ENCODE results near the gene TBC1D24. TPM values are rescaled to one million over a fixed set of nuclear protein-coding genes. Genes with fewer than 3 reads are reported as not detected.

Gene TBC1D24
- total and polyA plus RNA-seq, 9 of the 15 experiments (the other 6 are each of a cell fraction or from before 2014, with no cell fraction given) = 1.7 to 22.6 (median 7.2) TPM

GRCh38 chr16:2484898-2485508 lies 10.1 kb downstream of the TBC1D24 start (continued):
- TF ChIP-seq ZBTB49 (CRISPR knock-in tag; IDR thresholded peaks at IDR 0.05; ENCODE audit: borderline replicate concordance) = no peak
- no peak for TF ChIP-seq ZMIZ1 (IDR thresholded peaks at IDR 0.05; ENCODE audit: low read depth in 2 of 2, low read length in 2 of 2)
- no peak for TF ChIP-seq NONO (IDR thresholded peaks at IDR 0.05; ENCODE audit: low read depth in 2 of 2, low read length in 1 of 2)
- no peak for TF ChIP-seq HNRNPH1 (optimal IDR thresholded peaks at IDR 0.05; ENCODE audit: low read depth, low read length)
- 0 out of 2 replicates have a peak, but pooled peaks have one; percentile 30 for TF ChIP-seq ZBTB7A (IDR thresholded peaks at IDR 0.05; ENCODE audit: borderline replicate concordance, control insufficient read depth, low read depth, low read length)
- no peak for TF ChIP-seq NFATC3 (IDR thresholded peaks at IDR 0.05)
- TF ChIP-seq PKNOX1 (IDR thresholded peaks at IDR 0.05) = peak; percentile 64
- no peak for TF ChIP-seq NR4A1 (CRISPR knock-in tag; IDR thresholded peaks at IDR 0.05)
- no peak for TF ChIP-seq NR4A1 (tag; IDR thresholded peaks at IDR 0.05)
- no peak for TF ChIP-seq ZNF512 (tag; IDR thresholded peaks at IDR 0.05)
- no peak for TF ChIP-seq SRSF7 (optimal IDR thresholded peaks at IDR 0.05; ENCODE audit: low read depth, low read length)
- TF ChIP-seq, protein P1, sequence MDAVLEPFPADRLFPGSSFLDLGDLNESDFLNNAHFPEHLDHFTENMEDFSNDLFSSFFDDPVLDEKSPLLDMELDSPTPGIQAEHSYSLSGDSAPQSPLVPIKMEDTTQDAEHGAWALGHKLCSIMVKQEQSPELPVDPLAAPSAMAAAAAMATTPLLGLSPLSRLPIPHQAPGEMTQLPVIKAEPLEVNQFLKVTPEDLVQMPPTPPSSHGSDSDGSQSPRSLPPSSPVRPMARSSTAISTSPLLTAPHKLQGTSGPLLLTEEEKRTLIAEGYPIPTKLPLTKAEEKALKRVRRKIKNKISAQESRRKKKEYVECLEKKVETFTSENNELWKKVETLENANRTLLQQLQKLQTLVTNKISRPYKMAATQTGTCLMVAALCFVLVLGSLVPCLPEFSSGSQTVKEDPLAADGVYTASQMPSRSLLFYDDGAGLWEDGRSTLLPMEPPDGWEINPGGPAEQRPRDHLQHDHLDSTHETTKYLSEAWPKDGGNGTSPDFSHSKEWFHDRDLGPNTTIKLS (IDR thresholded peaks at IDR 0.05; ENCODE audit: borderline replicate concordance, low read depth) = no peak
- peak in 1 of 2 experiments; percentile 21; a peak in 2 of 4 replicates for TF ChIP-seq HDAC1 (IDR thresholded peaks at IDR 0.05)
- no peak for TF ChIP-seq SAP30 (IDR thresholded peaks at IDR 0.05; ENCODE audit: borderline replicate concordance, insufficient read depth, low read depth, low read length, poor library complexity, severe bottlenecking)
